Measurements from ENCODE around the gene ZBED2. TPM values are rescaled to one million over a fixed set of nuclear protein-coding genes. Genes with fewer than 3 reads are reported as not detected.
"Not testable (repeated sequence)": the region's sequence is repeated elsewhere in the genome, so short reads cannot be mapped to it uniquely, and the experiment has no call there.

ZBED2 gene
- total RNA-seq, 1 donor from 2014 or later: not detected

GRCh38 chr3:111566844-111567243, 28.3 kb downstream of the ZBED2 start:
- H3K4me3 Mint-ChIP-seq (ENCODE audit: unreplicated experiment): no peak overlapping the region
- no peaks in the 10 kb centered on the region for H3K9me3 Mint-ChIP-seq (ENCODE audit: unreplicated experiment)
- DNase-seq (ENCODE audit: extremely low spot score, unreplicated experiment): no peak
- no peak for TF ChIP-seq CTCF (IDR thresholded peaks at IDR 0.05)
- H3K4me1 Mint-ChIP-seq (ENCODE audit: unreplicated experiment): no peaks in the 10 kb centered on the region
- H3K27ac Mint-ChIP-seq (ENCODE audit: unreplicated experiment): no peak overlapping the region
- H3K36me3 Mint-ChIP-seq (ENCODE audit: unreplicated experiment): no peaks in the 10 kb centered on the region
- H3K27me3 Mint-ChIP-seq (ENCODE audit: unreplicated experiment): peaks cover 30% of the 10 kb centered on the region

GRCh38 chr3:111561902-111562301, 33.2 kb downstream of the ZBED2 start:
- not testable (repeated sequence) for H3K36me3 Mint-ChIP-seq (ENCODE audit: unreplicated experiment); H3K9me3 Mint-ChIP-seq (ENCODE audit: unreplicated experiment); H3K4me1 Mint-ChIP-seq (ENCODE audit: unreplicated experiment); DNase-seq (ENCODE audit: extremely low spot score, unreplicated experiment); H3K4me3 Mint-ChIP-seq (ENCODE audit: unreplicated experiment); H3K27ac Mint-ChIP-seq (ENCODE audit: unreplicated experiment)
- H3K27me3 Mint-ChIP-seq (ENCODE audit: unreplicated experiment): peaks cover 27% of the 10 kb centered on the region

GRCh38 chr3:111548756-111549155, 46.4 kb downstream of the ZBED2 start:
- no peak for TF ChIP-seq CTCF (IDR thresholded peaks at IDR 0.05)
- DNase-seq (ENCODE audit: extremely low spot score, unreplicated experiment): no peak
- no peaks in the 10 kb centered on the region for H3K9me3 Mint-ChIP-seq (ENCODE audit: unreplicated experiment)
- no peaks in the 10 kb centered on the region for H3K36me3 Mint-ChIP-seq (ENCODE audit: unreplicated experiment)
- H3K4me1 Mint-ChIP-seq (ENCODE audit: unreplicated experiment): no peaks in the 10 kb centered on the region
- no peak overlapping the region for H3K27ac Mint-ChIP-seq (ENCODE audit: unreplicated experiment)
- H3K4me3 Mint-ChIP-seq (ENCODE audit: unreplicated experiment): no peak overlapping the region
- peaks cover 6% of the 10 kb centered on the region for H3K27me3 Mint-ChIP-seq (ENCODE audit: unreplicated experiment)

GRCh38 chr3:111548092-111548491, 47.1 kb downstream of the ZBED2 start:
- DNase-seq (ENCODE audit: extremely low spot score, unreplicated experiment): no peak
- H3K4me3 Mint-ChIP-seq (ENCODE audit: unreplicated experiment): no peak overlapping the region
- H3K27me3 Mint-ChIP-seq (ENCODE audit: unreplicated experiment): peaks cover 6% of the 10 kb centered on the region
- H3K9me3 Mint-ChIP-seq (ENCODE audit: unreplicated experiment): no peaks in the 10 kb centered on the region
- TF ChIP-seq CTCF (IDR thresholded peaks at IDR 0.05): no peak
- no peaks in the 10 kb centered on the region for H3K4me1 Mint-ChIP-seq (ENCODE audit: unreplicated experiment)
- H3K36me3 Mint-ChIP-seq (ENCODE audit: unreplicated experiment): no peaks in the 10 kb centered on the region
- no peak overlapping the region for H3K27ac Mint-ChIP-seq (ENCODE audit: unreplicated experiment)

GRCh38 chr3:111547631-111548030, 47.5 kb downstream of the ZBED2 start:
- no peak for TF ChIP-seq CTCF (IDR thresholded peaks at IDR 0.05)
- no peak overlapping the region for H3K27ac Mint-ChIP-seq (ENCODE audit: unreplicated experiment)
- no peaks in the 10 kb centered on the region for H3K4me1 Mint-ChIP-seq (ENCODE audit: unreplicated experiment)
- DNase-seq (ENCODE audit: extremely low spot score, unreplicated experiment): no peak
- peaks cover 6% of the 10 kb centered on the region for H3K27me3 Mint-ChIP-seq (ENCODE audit: unreplicated experiment)
- H3K4me3 Mint-ChIP-seq (ENCODE audit: unreplicated experiment): no peak overlapping the region
- no peaks in the 10 kb centered on the region for H3K9me3 Mint-ChIP-seq (ENCODE audit: unreplicated experiment)
- H3K36me3 Mint-ChIP-seq (ENCODE audit: unreplicated experiment): no peaks in the 10 kb centered on the region

GRCh38 chr3:111545349-111545748, 49.8 kb downstream of the ZBED2 start:
- Mint-ChIP-seq H3K4me1 (ENCODE audit: unreplicated experiment) (peaks cover 8% of the 10 kb centered on the region), H3K4me3 (ENCODE audit: unreplicated experiment) (no peak overlapping the region), H3K36me3 (ENCODE audit: unreplicated experiment) (no peaks in the 10 kb centered on the region), H3K27ac (ENCODE audit: unreplicated experiment) (no peak overlapping the region), H3K9me3 (ENCODE audit: unreplicated experiment) (no peaks in the 10 kb centered on the region), H3K27me3 (ENCODE audit: unreplicated experiment) (no peaks in the 10 kb centered on the region)
- TF ChIP-seq CTCF (IDR thresholded peaks at IDR 0.05): no peak
- DNase-seq (ENCODE audit: extremely low spot score, unreplicated experiment): no peak
